ENCODE measurements around the gene CEP72.
"Not testable (repeated sequence)": the region's sequence is repeated elsewhere in the genome, so short reads cannot be mapped to it uniquely, and the experiment has no call there.

Gene CEP72

GRCh38 chr5:581266-581665 lies 30.9 kb upstream of the CEP72 start:
- DNase-seq: no peak

- no peak for DNase-seq
Measured at GRCh38 chr5:581941-582340, 30.2 kb upstream of the CEP72 start.

GRCh38 chr5:582445-582844 lies 29.7 kb upstream of the CEP72 start:
- not testable (repeated sequence) for DNase-seq

GRCh38 chr5:582936-583635 lies 29.1 kb upstream of the CEP72 start:
- DNase-seq: no peak

GRCh38 chr5:583645-584044 lies 28.5 kb upstream of the CEP72 start:
- no peak for DNase-seq

GRCh38 chr5:584216-584615 lies 27.9 kb upstream of the CEP72 start:
- DNase-seq: no peak

- no peak for DNase-seq
Measured at GRCh38 chr5:584846-585245, 27.3 kb upstream of the CEP72 start.

- no peak for DNase-seq
Measured at GRCh38 chr5:585556-585955, 26.6 kb upstream of the CEP72 start.

- DNase-seq: no peak
Measured at GRCh38 chr5:585962-586628, 26.0 kb upstream of the CEP72 start.

GRCh38 chr5:586751-587285 lies 25.3 kb upstream of the CEP72 start:
- no peak for DNase-seq

GRCh38 chr5:587403-587802 lies 24.7 kb upstream of the CEP72 start:
- no peak for DNase-seq

GRCh38 chr5:588406-588995 lies 23.6 kb upstream of the CEP72 start:
- no peak for DNase-seq

- DNase-seq: no peak
Measured at GRCh38 chr5:589173-589572, 23.0 kb upstream of the CEP72 start.

- no peak for DNase-seq
Measured at GRCh38 chr5:589588-589987, 22.6 kb upstream of the CEP72 start.

GRCh38 chr5:590346-590745 lies 21.8 kb upstream of the CEP72 start:
- DNase-seq: no peak

- no peak for DNase-seq
Measured at GRCh38 chr5:591746-592145, 20.4 kb upstream of the CEP72 start.

GRCh38 chr5:592158-592557 lies 20.0 kb upstream of the CEP72 start:
- DNase-seq: no peak

GRCh38 chr5:593511-593910 lies 18.6 kb upstream of the CEP72 start:
- no peak for DNase-seq

- no peak for DNase-seq
Measured at GRCh38 chr5:594226-594860, 17.8 kb upstream of the CEP72 start.

GRCh38 chr5:595285-595875 lies 16.8 kb upstream of the CEP72 start:
- DNase-seq: no peak

GRCh38 chr5:597871-598563 lies 14.1 kb upstream of the CEP72 start:
- DNase-seq: no peak

GRCh38 chr5:598564-598890 lies 13.6 kb upstream of the CEP72 start:
- no peak for DNase-seq
